Cerebellar nuclear complex (tissue), 1 donor: ENCODE results near the gene DPH2.
A peak's percentile ranks its signal among the peaks of the same experiment; 100 is the strongest.

ENCODE experiments used
- DNase-seq, 2 experiments: peaks; one replicate each; lab custom pipeline; 2025; lab: John Stamatoyannopoulos, UW

DPH2 gene

GRCh38 chr1:43969746-43970466 lies at the start of gene DPH2:
Gene DPH2, plus strand, starts transcription at chr1:43970010. Its CDS starts 166 bp downstream, at chr1:43970176.
- DNase-seq: peak; percentile 79 to 93

GRCh38 chr1:43921022-43921421 lies 48.8 kb upstream of the DPH2 start:
- DNase-seq: no peak

GRCh38 chr1:43924516-43924915 lies 45.3 kb upstream of the DPH2 start:
- DNase-seq: no peak

GRCh38 chr1:43925846-43926245 lies 44.0 kb upstream of the DPH2 start:
- DNase-seq: no peak

- no peak for DNase-seq
These were observed 39.5 kb upstream of the DPH2 start for GRCh38 chr1:43930168-43930948.

- no peak for DNase-seq
These were observed 38.9 kb upstream of the DPH2 start for GRCh38 chr1:43930949-43931275.

GRCh38 chr1:43931711-43932660 lies 37.8 kb upstream of the DPH2 start:
- DNase-seq: no peak

GRCh38 chr1:43932786-43933385 lies 36.9 kb upstream of the DPH2 start:
- DNase-seq: no peak

- DNase-seq: no peak
These were observed 36.3 kb upstream of the DPH2 start, which contains the start of gene ARTN for GRCh38 chr1:43933386-43934100. Gene ARTN, plus strand, starts transcription at chr1:43933801. Its CDS starts 1,856 bp downstream, at chr1:43935657.

GRCh38 chr1:43934101-43934985 lies 35.5 kb upstream of the DPH2 start:
- DNase-seq: no peak

GRCh38 chr1:43934986-43935324 lies 34.9 kb upstream of the DPH2 start:
- no peak for DNase-seq

GRCh38 chr1:43935711-43936427 lies 33.9 kb upstream of the DPH2 start:
- no peak for DNase-seq

GRCh38 chr1:43936431-43937151 lies 33.2 kb upstream of the DPH2 start:
- DNase-seq: no peak

- no peak for DNase-seq
These were observed 32.5 kb upstream of the DPH2 start for GRCh38 chr1:43937179-43937865.

GRCh38 chr1:43938383-43938782 lies 31.4 kb upstream of the DPH2 start:
- DNase-seq: no peak

- peak; percentile 40 to 69 for DNase-seq
These were observed 30.8 kb upstream of the DPH2 start for GRCh38 chr1:43938892-43939587.

GRCh38 chr1:43942411-43942810 lies 27.4 kb upstream of the DPH2 start:
- DNase-seq: no peak

- no peak for DNase-seq
These were observed 24.9 kb upstream of the DPH2 start for GRCh38 chr1:43944860-43945259.
